CD4-positive, alpha-beta T cell treated with Interleukin-1 beta for 1 hour (primary cell): ENCODE measurements around the gene LMO1.

Source experiments
- DNase-seq, 2 donors: peaks; one replicate each; pipeline ENCODE4 v3.0.0-alpha.2; 2020 to 2022

The LMO1 gene

DNA sequence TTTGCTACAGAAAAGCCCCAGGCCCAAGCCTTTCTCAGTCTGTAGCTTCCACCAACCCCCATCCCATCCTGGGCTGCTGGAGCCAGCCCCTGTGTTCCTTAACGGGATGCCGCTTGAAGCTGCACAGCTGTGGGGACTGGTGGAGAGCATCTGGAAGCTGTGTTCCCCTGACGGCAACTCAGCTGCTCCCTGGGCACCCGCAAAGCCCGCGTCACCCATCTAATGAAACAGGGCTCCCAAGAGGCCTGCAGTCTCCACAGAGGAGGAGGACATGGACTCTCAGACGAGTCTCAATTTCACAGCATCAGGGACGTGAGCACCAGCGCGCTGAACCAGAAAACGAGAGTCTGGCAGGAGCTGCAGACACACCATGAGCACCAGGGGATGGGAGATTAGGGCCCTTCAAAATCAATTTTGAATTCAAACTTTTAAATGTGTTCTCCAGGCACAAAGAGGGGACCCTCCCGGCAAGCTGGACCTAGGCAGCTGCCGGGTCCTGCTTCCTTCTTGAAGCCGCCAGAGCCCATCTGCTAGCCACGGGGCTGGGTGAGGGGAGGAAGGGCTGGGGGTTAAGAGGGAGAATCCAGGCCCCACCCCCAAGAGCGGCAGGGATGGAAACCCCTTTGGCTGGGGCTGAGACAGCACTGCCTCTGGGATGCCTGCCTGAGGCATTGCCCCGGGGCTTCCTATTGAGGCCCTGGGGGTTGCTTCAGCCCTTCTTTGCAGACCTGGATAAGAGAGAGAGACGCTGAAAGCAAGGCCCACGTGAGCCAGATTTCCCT lies 21.0 kb downstream of the LMO1 start:
- DNase-seq = no peak

DNA sequence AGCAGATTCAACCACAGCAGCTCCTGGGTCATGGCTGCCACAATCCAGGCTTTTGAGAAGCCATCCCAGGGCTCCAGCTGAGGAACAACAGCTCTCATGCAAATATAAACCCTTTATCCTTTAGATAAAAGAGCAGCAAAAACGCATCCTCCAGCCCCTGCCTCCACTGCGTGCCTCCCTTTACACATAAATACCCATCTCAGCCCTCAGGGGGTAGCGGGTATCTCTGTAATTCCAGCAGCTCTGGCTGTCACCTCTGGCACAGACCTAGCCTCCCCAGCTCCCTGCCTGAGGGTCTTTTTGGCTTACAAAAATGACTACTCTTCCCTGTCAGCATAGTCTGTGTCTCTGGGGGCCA lies 21.6 kb downstream of the LMO1 start:
- no peak for DNase-seq

DNA sequence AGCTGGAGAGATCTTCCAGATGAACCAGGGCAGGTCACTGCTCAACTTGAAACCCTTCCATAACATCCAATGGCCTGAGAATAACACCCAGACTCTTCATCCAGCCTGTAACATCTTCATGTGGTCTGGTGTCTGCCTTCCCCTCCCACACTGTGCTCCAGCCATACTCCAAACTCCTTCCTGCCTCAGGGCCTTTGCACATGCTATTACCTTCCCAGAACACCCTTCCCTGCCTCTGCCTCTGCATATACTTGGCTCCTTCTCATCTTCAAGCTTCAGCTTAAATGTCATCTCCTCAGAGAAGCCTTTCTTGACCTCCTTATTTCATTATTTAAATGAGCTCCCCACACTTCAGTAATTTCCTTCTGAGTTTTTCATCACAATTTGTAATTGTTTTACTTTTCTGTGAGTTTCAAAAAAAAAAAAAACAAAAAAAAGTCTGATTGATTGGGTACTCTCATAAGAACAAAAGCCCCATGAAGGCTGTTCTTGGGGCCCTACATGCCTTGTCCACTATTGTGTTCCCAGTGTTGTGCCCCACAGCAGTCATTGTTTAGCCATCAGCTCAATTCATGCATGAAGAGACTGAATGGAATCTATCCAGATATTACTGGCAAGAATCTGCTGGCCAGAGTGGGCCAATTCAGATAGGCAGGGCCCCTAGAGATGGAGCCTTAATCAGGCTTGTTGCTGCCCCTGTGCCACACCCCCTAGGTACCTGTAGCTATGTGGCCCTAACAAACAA lies 22.1 kb downstream of the LMO1 start:
- DNase-seq = no peak

DNA sequence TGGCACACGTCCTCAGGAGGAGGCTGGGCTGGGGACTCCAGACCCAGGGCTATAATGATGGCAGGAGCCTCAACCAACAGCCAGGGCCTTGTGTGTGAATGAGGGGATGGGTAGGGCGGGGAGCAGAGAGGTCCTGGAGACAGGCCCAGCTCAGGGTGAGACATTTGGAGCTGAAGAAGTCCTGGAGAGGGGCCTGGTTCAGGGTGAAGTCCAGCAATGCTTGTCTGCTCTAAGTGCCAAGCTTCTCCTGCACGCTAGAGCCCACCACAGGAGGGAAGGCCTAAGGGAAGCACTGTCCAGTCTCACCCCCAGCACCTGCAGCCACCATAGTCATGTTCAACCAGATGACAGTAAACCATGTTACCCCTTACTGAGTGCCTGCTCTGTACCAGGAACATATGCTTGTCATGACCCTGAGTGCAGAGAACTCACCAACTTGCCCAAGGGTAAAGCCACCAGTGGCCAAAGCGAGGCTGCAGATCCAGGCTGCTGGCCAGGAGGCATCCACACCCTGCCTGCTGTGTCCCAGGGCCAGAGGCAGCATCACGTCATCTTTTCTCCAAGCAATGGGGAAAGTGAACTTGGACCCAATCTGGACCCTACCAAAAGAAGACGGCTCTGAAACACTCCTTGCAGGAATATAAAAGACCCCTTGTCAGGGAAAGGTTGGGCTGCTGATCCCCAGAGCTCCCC lies 24.0 kb downstream of the LMO1 start:
- no peak for DNase-seq

DNA sequence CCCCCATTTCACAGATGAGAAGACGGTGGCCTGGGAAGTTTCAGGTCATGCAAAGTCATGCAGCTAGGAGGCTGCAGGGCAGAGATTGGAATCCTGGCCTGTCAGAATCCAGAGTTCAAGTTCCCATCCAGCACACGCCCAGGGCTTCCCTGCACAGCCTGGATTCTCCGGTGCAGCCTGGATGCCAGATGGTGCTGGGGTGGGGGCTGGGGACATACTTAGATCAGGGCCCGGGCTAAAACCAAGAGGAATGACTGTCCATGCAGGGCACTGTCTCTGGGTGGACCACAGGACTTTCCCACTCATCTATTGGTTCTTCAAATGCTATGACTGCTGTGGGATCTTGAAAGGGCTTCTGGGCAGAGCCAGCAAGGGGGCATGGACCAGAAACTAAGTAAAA lies 24.6 kb downstream of the LMO1 start:
- no peak for DNase-seq

DNA sequence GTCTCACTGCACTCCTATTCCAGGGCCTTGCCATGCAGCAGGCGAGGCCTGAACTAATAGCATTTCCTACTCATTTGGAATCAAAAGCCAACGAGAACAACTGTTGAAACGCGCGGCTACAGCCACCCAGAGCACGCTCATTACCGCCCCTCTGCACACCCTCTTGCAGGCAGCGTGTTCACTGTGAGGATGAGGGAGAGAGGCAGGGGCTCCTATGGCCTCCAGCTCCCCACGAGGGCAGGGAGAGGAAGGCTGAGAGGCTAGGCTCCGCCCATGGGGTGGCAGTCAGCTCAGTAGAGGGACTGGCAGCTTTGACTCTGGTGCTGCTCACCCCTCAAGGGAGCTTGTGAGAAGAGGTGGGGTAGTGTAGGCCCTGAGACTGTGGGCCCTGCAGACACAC lies 26.2 kb downstream of the LMO1 start:
- no peak for DNase-seq

DNA sequence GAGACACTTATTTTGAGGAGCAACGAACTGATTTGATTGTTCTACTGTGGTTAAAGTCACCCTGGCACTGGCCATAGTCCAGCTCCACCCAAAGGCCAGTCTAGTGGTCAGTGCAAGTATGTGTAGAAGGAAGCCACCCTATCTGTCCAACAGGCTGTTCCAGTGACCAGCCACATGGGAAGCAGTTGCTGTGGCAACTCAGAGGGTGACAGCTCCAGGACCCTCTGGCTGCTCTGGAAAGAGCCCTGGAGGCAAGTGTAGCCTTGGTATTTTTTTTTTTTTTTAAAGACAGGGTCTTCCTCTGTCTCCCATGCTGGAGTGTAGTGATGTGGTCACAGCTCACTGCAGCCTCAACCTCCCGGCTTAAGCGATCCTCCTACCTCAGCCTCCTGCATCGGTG lies 27.8 kb downstream of the LMO1 start:
- no peak for DNase-seq

DNA sequence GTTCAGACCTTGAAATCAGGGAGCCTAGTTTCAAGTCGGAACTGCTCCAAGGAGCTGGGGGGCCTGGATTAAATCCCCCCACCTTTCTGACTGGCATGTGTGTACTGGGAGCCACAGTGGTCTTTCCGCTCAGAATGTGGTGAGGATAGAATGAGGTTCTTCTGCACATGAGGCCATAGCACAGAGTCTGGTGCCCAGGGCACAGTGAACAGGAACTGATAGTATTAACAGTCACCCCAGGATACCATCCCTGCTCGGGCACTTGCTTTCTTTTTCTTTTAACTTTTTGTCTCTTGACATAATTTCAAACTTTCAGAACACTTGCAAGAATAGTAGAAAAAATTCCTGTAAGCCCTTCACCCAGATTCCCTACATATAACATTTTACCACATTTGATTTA lies 28.8 kb downstream of the LMO1 start:
- DNase-seq = no peak

DNA sequence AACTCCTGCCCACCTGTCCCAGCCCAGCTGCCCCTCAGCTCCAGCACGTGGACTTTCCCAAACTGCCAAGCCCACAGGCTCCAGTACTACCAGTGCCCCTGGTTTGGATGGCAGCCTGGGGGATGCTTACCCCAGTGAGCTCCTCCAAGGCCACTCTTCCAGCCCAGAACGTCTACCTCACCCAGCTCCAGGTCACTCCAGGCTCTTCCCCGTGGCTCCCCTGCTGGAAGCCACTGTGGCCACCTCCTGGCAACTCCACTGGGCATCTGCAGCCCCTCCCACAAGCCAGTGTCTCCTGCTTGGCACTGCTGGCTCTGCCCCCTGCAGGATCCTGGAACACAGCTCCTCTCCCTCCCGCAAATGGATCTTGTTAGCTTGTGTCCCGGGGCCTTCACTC lies 29.3 kb downstream of the LMO1 start:
- DNase-seq = no peak

DNA sequence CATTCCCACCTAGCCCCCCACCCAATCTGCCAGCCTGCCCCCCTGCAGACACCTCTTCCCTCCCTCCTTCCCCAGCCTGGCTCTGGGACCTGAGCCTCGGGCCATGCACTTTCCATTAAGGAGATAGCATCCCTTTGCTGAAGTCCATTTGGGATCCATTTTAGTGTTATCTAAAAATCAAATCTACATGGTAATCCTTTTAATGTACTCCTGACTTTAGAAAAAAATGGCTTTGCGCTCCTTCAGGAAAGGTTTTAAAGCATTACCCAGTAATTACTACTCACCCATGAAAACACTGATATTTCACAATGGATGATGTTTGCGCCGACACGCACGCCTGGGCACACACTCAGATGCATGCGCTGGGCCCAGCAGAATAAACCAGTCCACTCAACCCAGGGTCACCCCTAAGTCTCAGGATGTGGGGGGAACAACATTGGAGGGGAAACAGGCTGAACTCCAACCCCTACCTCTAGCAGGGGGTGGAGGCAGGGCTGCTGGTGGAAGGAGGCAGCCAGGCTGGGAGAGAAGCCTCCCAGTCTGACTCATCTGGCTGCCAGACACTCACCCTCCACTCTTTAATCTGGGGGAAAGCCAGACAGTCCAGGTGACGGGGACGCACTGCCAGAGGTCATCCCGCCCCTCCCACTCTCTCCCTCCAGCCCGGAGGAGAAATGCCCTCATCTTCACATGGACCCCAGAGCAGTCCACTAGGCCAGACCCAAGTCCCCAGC lies 29.8 kb downstream of the LMO1 start:
- no peak for DNase-seq

DNA sequence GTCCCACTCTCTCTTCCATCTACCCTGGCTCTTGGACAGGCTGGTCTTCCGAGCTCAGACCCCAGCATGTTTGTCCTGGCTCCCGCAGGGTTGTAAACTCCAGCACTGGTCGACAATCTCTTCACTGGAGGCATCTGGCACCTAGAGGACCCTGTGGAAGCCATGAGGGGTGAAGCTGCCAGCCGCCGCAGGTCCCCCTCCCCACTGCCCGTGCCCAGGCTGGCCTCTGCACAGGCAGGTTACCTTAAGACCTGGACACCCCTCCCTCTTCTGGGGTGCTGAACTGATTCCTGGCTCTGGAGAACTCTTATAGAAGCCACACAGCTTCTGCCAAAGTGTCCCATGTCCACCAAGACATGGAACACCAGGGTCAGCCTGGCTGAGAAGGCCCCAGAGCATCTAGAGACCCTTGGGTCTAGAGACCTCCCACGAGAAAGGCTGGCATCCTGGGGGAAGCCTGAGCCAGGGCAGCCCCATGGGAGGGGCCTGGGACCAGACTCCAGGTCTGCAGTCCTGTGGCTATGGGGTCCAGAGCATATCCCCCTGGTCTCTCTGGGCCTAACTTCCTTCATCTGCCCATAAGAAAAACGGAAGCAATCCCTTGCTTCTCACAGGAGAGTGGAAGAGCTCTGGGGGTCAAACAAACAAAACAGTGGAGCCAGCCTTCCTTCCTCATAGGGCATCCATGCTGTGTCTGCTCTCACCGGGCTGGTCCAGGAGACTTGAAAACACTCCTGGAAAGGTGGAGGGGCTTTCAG lies 30.6 kb downstream of the LMO1 start:
- DNase-seq = no peak

DNA sequence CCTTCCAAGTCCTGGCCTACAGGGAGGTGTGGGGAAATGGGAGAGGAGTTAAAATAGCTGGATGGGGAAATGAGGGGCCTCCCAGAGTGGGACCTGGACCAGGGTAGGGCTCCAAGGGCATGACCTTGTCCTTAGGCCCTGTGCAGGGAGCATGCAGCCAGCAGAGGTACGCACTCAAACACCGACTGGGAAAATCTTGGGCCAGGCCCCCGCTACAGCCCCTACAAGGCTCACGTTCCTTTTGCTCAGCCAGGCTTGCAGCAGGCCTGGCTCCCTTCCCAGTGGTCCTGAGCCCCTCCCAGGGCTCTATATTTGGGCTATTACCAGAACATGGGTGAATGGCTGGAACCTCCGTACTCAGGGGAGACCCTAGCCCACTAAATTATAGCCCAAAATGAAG lies 31.3 kb downstream of the LMO1 start:
- no peak for DNase-seq

DNA sequence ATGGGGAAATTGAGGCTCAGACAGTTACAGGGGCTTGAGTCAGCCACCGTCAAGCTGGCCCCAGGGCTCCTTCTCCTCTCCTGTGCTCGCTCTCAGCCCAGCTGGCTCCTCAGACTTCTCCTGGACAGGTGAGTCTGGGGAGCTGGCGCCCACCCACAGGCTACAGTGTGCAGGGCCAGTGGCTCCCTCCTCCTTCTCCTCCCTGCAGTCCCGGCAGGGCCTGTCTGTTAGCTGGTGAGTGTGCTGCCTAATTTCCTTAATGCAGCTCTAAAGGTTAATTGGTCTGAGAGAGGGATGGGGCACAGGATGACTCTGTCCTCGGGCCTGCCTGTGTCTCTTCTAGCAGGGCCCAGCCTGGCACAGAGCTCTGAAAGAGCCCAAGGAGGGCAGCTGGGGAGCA lies 31.7 kb downstream of the LMO1 start:
- DNase-seq = no peak

DNA sequence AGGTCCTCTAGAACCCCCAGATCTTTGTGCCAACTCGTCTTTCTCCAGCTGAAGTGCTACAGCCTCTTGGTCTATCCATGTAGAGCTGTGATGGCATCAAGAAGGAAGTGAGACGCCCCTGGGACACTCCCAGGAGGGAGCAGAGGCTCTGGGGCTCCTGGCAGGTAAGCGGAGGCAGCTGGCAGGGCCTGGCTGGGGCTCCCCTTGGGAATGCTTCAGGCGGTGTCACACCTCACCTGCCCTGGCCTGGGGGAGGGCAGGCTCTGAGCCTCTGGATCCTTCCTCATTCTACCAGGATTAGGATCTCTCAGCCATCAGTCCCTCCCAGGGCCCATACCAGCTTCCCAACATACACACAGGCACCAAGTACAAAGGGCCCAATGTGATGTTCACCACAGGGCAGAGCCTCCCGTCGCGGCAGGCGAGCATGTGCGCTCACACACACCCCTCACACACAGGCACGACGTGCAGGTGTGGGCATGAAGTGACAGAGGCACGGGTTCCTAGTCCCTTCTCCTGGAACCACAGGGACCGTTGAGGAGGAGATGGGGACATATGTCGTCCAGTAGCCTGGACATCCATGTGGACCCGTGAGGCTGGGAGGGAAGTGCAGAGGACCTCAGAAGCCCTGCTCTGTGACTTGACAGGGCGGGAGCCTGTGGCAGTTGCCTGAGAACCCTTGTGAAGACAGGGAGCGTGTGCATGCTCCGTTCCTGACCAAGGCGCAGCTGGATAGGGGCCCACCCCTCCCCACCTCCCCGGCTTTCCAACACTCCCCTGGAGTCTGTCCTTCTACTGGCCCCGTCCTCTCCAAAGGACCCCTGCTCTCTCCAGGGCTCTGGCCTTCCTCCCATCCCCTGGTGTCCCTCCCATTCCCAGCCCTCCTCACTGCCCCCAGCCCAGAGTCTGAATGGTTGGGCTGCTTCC lies 32.5 kb downstream of the LMO1 start:
- DNase-seq = no peak

DNA sequence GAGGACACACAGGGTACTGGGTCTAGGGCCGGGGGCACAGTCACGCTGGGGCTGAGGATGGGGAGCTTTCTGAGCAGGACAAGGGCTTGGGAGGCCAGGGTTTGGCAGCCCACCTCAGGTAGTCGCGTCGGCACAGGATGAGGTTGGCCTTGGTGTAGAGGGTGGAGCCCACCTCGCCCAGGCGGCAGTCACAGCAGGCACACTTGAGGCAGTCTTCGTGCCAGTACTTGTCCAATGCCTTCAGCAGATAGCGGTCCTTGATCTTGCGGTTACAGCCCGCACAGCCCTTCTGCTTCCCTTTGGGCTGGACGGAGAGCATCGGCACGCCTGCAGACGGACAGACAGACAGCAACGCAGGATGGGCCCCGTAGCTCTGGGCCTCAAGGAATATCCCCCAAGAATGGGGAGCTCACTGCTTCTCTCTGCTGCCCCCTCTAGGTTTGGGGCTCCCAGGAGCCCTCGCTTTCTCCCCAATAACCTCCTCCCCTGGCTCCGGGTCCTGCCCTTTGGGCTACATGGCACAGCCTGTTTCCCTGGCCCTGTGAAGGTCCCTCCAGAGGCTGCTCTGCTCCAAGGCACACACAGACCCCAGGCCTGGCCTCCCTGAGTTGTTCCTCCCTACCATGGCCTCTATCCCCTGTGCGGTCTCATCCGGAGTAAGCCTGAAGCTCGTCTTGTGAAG lies 33.4 kb downstream of the LMO1 start:
- no peak for DNase-seq

DNA sequence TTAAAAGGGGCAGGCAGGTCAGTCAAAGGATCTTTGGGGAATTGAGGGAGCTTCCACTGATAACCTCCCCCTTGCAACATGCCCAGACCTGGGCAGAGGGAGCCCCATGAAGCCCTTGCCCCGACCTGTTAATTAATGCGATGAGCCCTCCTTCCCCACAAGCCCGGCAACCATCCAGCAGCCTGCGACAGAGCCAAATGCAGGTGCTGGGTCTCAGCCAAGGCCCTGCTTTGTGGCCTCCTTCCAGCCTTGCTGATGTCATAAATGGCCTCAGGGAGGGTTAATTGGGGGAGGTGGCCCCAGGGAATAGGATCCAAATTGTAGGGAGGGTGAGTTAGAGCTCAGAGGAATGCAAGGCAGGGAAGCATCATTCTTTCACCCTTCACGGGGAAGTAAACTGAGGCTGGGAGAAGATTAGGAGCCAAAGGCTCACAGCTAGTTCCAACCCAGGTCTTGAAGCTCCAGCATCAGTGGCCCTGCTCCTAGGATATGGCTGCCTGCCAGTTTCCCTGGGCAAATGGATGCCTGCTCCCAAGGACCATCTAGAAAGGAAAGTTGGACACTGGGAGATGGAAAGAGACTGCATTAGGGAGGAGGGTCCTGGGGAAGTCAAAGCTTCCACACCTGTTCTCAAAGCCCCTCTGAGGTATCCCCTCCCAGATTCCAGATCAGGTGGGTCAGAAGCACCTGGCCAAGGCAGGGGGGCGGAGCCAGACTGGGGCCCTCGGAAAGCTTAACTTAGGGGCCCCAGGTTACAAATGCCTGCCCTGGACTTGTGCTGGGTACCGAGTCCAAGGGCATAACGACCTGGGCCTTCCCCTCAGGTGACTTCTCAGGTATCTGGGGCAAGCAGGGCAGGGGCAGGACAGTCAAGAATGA lies 34.1 kb downstream of the LMO1 start:
- DNase-seq = no peak

DNA sequence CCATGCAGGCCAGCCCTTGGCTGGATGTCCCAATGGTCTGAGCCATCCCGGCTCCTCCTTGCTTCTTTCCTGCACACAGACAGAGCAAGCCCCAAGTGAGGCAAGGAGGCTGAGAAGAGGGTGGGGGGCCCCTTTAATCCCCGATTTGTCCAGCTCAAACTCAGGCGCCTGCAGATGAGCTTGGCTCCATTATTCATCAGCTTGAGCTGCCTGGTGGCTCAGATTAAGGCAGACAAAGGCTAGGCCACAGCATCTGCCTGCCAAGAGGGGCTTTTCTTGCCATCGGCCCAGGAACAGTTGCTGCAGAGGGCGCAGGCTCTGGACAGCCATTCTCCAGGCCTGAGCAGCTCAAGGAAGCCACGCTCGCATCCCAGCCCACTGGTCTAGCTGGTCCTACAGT lies 35.4 kb downstream of the LMO1 start:
- DNase-seq = no peak

DNA sequence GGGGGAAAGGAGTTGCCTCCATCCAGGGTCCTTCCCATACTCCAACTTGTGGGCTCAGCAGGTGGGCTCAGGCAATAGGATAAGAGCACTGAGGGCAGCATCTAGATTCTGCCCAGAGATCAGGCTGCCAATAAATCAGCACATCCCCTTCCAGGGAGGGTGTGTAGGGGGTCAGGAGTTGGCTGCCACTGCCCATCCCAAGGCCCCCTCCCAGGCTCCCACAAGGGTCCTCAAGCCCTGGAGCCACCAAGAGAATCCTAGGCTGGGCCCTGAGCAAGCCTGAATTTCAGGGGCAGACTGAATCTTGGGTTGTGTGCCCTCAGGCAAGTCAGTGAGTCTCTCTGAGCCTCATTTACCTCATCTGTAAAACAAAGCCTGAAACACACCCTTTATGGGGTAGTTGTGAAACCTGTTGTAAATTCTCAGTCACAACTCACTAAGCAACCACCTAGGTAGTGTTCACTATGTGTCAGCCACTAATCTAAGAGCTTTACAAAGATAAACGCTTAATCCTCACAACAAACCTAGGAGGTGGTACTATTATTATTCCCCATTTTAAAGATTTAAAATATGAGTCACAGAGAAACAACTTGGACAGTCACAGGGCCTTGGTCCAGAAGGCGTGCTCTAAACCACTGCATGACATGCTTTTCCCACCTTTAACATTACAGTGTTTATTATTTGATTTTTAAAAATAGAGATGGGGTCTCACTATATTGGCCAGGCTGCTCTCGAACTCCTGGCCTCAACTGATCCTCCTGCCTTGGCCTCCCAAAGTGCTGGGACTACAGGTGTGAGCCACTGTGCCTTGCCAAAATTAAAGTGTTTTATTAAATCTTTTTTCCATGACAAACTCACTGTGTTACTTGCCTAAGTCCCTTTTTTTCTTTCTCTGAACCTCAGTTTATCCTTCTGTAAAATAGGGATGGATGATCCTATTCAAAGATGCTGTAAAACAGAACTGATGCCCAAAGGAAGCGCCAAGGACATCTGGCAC lies 36.2 kb downstream of the LMO1 start:
- no peak for DNase-seq
